ENCODE data around the gene MAP1S. TPM values are rescaled to one million over a fixed set of nuclear protein-coding genes. Genes with fewer than 3 reads are reported as not detected.

The MAP1S gene
- total and polyA plus RNA-seq, 11 donors: 17.1 to 47.9 (median 22.7) TPM

- intact Hi-C loops (cut with DNase I): no loop called here
- H3K4me1 ChIP-seq: peaks cover 0 to 3% (median 0%) of the 10 kb centered on the region in 12 donors
- 64 to 72% (median 69%) methylated on average over 6 of the region's 6 CpGs for WGBS, 4 donors
- H3K27me3 ChIP-seq: peaks cover 0 to 4% (median 0%) of the 10 kb centered on the region in 9 donors
- no peaks in the 10 kb centered on the region for H3K36me3 ChIP-seq
- H3K27ac ChIP-seq: no peak overlapping the region
- H3K4me3 ChIP-seq: no peak overlapping the region
- TF ChIP-seq POLR2A (IDR thresholded peaks at IDR 0.05) (no peak), CTCF (IDR thresholded peaks at IDR 0.05) (no peak)
- no peak for DNase-seq
- H3K9me3 ChIP-seq: no peaks in the 10 kb centered on the region
- no peak for ATAC-seq
These were observed 7.4 kb upstream of the MAP1S start for GRCh38 chr19:17711851-17712250.

- H3K36me3 ChIP-seq: no peaks in the 10 kb centered on the region
- no peak overlapping the region for H3K4me3 ChIP-seq
- no peak for DNase-seq
- TF ChIP-seq CTCF (IDR thresholded peaks at IDR 0.05) (peak in 2 of 12 donors; percentile 6 to 15), POLR2A (IDR thresholded peaks at IDR 0.05) (no peak)
- ATAC-seq: no peak
- H3K27me3 ChIP-seq: no peaks in the 10 kb centered on the region
- 48 to 72% (median 69%) methylated on average over 3 to 4 of the region's 4 CpGs for WGBS, 4 donors
- peak overlapping the region in 2 of 12 donors; percentile 60 to 87 for H3K27ac ChIP-seq
- no peaks in the 10 kb centered on the region for H3K9me3 ChIP-seq
- intact Hi-C loops (cut with DNase I): loop anchor here in 1 of 10 donors (5.0 kb wide), 1 partner anchor 141 kb away; the partner anchor contains the start of gene RPL18A
- H3K4me1 ChIP-seq: peaks cover 0 to 39% (median 28%) of the 10 kb centered on the region in 12 donors
These were observed 2.9 kb upstream of the MAP1S start for GRCh38 chr19:17716309-17716929.

GRCh38 chr19:17718550-17718946, 732 bp upstream of the MAP1S start:
- ATAC-seq (no peak), DNase-seq (no peak)
- Histone ChIP-seq H3K27me3 (no peaks in the 10 kb centered on the region), H3K4me1 (peaks cover 0 to 57% (median 43%) of the 10 kb centered on the region in 12 donors), H3K4me3 (peak overlapping the region in 2 of 12 donors; percentile 94), H3K36me3 (peaks cover 0 to 9% (median 0%) of the 10 kb centered on the region in 9 donors), H3K9me3 (no peaks in the 10 kb centered on the region), H3K27ac (peak overlapping the region in 1 of 12 donors; percentile 60)
- TF ChIP-seq CTCF (IDR thresholded peaks at IDR 0.05) (no peak), POLR2A (IDR thresholded peaks at IDR 0.05) (no peak)
- intact Hi-C loops (cut with DNase I): loop anchor here in 1 of 10 donors (5.0 kb wide), 1 partner anchor 139 kb away; the partner anchor contains the start of gene RPL18A
- WGBS, 4 donors: 89 to 91% (median 89%) methylated on average over 4 of the region's 4 CpGs

- TF ChIP-seq POLR2A (IDR thresholded peaks at IDR 0.05) (no peak), CTCF (IDR thresholded peaks at IDR 0.05) (no peak)
- intact Hi-C loops (cut with DNase I): loop anchor here in 1 of 10 donors (5.0 kb wide), 1 partner anchor 137 kb away; the partner anchor contains the start of gene RPL18A
- Histone ChIP-seq H3K4me1 (peaks cover 0 to 57% (median 43%) of the 10 kb centered on the region in 12 donors), H3K4me3 (peak overlapping the region; percentile 83 to 99 (median 94)), H3K27ac (peak overlapping the region in 11 of 12 donors; percentile 60 to 80 (median 75)), H3K27me3 (no peaks in the 10 kb centered on the region), H3K36me3 (peaks cover 0 to 22% (median 13%) of the 10 kb centered on the region in 9 donors), H3K9me3 (no peaks in the 10 kb centered on the region)
- ATAC-seq (no peak), DNase-seq (peak in 1 of 5 donors; percentile 64)
- WGBS, 4 donors: 5 to 13% (median 6%) methylated on average over 18 to 38 of the region's 38 CpGs
These were observed 585 bp downstream of the MAP1S start for GRCh38 chr19:17719730-17720400.

Measured in heart left ventricle (tissue), 16 donors.